Retinal pigment epithelial cell (primary cell): Measurements from ENCODE around the gene MLF1.

Source experiments
- DNase-seq: peaks from one replicate; pipeline ENCODE4 v3.0.0-alpha.2; 2010; ENCODE audit warnings: low read depth
- H3K4me3 ChIP-seq: 2 replicates; pipeline ENCODE4 v1.5.1; 2011; ENCODE audit warnings: mild to moderate bottlenecking, low read length, control low read depth, moderate library complexity
- TF ChIP-seq, protein P1 (sequence below): conservative IDR thresholded peaks from 2 replicates; pipeline ENCODE4 v1.5.1; 2011; ENCODE audit warnings: low read depth, low read length, control low read depth, inconsistent platforms

The MLF1 gene

DNA sequence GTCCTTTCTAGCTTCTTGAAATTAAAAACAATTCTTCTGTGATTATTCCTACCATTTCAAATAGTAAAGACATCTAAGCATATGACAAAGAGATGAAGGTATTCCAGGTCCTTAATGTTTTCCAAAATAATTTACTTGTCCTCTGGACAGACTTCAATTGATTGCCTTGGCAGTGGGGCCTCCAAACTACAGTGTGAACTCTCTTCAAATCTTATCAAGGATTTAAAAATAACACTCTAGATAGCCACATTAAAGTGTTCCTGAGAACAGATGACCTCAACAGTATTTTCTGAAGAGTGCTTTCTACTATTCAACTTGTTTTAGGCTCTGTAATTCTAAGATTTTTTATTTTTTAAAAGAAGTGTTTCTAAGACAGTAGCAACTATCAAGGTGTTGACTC is 7.9 kb upstream of the MLF1 start:
- no peak for DNase-seq
- H3K4me3 ChIP-seq, result no peak overlapping the region
- TF ChIP-seq, protein P1, sequence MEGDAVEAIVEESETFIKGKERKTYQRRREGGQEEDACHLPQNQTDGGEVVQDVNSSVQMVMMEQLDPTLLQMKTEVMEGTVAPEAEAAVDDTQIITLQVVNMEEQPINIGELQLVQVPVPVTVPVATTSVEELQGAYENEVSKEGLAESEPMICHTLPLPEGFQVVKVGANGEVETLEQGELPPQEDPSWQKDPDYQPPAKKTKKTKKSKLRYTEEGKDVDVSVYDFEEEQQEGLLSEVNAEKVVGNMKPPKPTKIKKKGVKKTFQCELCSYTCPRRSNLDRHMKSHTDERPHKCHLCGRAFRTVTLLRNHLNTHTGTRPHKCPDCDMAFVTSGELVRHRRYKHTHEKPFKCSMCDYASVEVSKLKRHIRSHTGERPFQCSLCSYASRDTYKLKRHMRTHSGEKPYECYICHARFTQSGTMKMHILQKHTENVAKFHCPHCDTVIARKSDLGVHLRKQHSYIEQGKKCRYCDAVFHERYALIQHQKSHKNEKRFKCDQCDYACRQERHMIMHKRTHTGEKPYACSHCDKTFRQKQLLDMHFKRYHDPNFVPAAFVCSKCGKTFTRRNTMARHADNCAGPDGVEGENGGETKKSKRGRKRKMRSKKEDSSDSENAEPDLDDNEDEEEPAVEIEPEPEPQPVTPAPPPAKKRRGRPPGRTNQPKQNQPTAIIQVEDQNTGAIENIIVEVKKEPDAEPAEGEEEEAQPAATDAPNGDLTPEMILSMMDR, result no peak

DNA sequence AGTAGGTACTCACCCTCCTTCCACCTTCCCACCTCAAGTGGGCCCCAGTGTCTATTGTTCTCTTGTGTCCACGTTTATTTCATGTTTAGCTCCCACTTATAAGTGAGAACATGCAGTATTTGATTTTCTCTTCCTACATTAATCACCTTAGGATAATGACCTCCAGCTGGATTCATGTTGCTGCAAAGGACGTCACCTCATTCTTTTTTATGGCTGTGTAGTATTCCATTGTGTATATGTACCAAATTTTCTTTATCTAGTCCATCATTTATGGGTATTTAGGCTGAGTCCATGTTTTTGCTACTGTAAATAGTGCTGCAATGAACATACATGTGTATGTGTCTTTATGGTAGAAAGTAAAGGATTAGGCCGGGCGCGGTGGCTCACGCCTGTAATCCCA is 5.9 kb upstream of the MLF1 start:
- H3K4me3 ChIP-seq, result no peak overlapping the region
- TF ChIP-seq, protein P1, result no peak

DNA sequence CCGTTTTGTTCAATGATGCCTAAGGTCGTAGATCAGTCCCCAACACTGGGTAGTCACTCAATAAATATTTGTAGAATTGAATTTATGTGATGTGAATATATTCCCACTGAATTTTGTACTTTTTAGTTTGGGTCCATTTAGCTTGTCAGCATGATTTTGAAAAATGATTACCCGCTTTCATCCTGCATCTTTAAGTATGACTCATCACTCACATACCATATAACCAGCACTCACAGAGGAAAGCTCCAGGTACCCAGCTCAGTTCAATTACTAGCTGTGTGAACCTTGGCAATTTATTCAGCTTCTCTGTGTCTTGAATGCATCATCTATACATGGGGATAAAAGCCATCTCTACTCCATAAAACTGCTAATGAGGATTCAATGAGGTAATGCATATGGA is 2.2 kb upstream of the MLF1 start:
- TF ChIP-seq, protein P1, result no peak
- no peak overlapping the region for H3K4me3 ChIP-seq
- peak; percentile 7 for DNase-seq

More for the DNA sequence above, 5.9 kb upstream of the MLF1 start:
- DNase-seq, result no peak

DNA sequence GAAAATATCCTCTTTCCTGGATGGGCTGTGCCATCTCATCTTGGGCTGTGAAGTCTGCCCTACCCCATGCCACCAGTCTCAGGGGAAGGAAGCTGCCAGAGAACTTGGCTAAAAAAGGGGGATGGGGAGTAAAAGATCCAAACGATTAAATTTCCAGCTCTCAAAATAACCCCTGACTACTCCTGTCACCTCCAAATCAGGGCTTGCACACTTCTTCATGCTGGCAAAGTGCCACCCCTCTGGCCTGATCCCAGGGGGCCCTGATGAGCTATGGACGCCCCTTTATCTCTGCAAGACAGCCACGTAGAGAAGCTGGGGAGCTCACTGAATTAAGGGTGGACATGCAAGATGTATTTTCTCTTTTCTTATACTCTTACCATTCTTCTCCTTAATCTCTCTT is 1.2 kb upstream of the MLF1 start:
- TF ChIP-seq, protein P1, result no peak
- no peak for DNase-seq
- H3K4me3 ChIP-seq, result no peak overlapping the region

DNA sequence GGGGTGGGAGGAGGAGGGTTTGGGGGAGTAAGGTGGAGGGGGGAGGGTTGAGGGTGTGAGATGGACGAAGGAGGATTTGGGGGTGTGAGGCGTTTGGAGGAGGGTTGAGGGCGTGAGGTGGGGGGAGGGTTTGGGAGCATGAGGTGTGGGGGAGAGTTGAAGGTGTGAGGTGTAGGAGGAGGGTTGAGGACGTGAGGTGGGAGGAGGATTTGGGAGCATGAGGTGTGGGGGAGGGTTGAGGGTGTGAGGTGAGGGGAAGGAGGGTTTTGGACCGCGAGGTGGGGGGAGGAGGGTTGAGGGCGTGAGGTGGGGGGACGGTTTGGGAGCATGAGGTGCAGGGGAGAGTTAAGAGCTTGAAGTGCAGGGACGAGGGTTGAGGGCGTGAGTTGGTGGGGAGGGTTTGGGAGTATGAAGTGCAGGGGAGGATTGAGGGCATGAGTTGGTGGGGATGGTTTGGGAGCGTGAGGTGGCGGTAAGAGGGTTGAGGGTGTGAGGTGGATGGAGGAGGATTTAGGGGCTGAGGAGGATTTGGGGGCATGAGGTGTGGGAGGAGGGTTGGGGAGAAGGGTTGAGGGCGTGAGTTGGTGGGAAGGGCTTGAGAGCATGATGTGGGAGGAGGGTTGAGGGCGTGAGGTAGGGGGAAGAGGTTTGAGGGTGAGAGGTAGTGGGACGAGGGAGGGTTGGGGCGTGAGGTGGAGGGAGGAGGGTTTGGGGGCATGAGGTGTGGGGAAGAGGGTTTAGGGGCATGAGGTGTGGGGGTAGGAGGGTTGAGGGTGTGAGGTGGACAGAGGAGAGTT is 1.2 kb downstream of the MLF1 start:
- no peak for DNase-seq
- TF ChIP-seq, protein P1, result no peak
- H3K4me3 ChIP-seq, result no peak overlapping the region

DNA sequence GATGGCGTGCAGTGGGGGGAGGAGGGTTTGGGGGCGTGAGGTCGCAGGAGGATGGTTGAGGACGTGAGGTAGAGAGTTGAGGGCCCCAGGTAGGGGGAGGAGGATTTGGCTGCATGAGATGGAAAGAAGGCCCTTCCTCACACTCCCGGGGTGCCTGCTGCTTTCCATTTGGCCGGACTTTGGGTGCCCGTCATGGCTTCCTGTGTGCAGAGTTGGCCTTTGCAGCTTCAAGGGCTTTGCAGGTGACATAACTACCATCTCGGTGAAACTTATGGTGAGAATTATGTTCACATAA is 1.7 kb downstream of the MLF1 start:
- H3K4me3 ChIP-seq, result no peak overlapping the region
- TF ChIP-seq, protein P1, result no peak
- DNase-seq, result no peak

DNA sequence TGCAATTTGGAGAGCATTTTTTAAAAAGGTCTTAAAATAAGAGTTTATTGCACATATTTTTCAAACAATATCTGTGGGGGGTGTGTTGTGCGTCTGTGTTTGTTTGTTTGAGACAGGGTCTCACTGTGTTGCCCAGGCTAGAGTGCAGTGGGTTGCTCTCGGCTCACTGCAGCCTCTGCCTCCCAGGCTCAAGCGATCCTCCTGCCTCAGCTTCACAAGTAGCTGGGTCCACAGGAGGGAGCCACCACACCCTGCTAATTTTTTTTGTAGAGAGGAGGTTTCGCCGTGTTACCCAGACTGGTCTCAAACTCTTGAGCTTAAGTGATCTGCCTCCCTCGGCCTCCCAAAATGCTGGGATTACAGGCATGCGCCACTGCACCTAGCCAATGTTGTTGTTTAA is 2.7 kb downstream of the MLF1 start:
- TF ChIP-seq, protein P1, result peak; percentile 3
- DNase-seq, result no peak
- H3K4me3 ChIP-seq, result no peak overlapping the region
